Inferior parietal cortex (tissue), 1 donor: Measurements from ENCODE around the gene SAMD4B.
"Not testable (repeated sequence)": the region's sequence is repeated elsewhere in the genome, so short reads cannot be mapped to it uniquely, and the experiment has no call there.

Experiments used
- DNase-seq: peaks from one replicate; pipeline ENCODE4 v3.0.0-alpha.2; 2016; ENCODE audit errors: extremely low spot score

SAMD4B gene

DNA sequence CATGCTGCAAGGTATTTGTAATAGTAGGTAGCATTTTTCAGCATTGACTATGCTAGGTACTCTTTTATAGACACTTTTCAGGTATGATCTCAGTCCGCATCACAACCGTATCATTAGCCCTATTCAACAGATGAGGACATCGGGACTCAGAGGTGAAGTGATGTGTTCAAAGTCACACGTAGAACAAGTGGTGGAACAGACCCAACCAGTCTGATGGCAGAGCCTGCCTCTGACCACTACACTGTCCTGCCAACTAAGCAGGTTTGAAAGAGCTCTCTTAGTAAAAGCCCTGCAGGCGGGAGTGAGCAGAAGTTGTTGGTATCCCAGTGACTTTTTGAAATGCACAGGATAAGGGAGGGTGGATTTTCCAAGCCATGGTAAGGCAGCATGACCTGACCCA is 28.5 kb downstream of the SAMD4B start:
- no peak for DNase-seq

DNA sequence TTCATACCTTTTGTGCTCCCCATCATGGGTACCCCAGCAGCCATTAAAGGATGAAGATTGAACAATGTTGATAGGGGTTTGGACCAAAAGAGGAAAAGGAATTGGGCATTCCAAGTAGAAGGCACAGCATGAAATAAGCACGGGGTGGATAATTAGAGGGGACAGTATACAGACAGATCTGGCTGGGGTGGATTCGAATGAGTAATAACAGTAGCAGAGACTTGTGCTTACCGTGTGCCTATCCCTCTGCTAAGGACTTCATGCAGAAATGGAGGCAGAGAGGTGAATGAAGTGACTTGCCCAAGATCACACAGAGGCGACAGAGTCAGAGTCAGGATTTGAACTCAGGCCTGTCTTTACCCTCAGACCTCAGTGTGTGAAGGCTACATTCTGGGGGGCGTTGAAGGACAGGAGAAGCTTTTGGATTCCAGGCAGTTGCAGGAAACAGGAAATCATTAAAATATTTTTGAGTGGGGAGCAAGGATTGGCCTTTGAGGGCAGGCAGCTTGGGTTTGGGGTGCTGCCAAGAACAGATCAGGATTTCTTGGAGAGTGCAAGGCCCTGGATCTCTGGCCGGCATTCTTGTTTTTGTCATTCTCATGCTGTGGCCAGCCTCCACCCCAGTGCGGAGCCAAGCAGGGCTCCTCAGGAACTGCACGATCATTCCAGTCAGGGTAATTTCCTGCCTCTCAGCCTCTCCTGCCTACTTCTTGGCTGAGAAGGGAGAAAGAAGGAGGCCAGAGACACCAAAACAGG is 30.0 kb downstream of the SAMD4B start:
- peak; percentile 34 for DNase-seq

DNA sequence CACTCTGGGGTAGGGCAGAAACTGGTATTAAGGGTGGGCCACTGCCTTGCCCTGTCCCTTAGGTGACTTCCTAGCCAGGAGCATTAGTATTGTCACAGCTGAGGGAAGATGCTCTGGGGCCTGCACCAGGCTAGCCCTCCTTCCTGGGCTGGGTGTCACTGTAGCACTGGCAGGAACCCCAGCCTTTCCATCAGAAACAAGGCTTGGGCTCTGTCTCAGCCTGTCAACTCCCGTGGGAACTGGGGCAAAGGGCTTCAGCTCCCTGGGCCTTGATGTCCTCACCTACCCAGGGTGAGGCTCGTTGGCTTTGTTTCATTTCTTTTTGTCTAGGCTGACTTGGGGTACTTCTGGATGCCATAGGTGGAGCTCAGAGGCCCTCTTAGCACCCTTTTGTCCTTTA is 30.7 kb downstream of the SAMD4B start:
- DNase-seq: peak; percentile 1

DNA sequence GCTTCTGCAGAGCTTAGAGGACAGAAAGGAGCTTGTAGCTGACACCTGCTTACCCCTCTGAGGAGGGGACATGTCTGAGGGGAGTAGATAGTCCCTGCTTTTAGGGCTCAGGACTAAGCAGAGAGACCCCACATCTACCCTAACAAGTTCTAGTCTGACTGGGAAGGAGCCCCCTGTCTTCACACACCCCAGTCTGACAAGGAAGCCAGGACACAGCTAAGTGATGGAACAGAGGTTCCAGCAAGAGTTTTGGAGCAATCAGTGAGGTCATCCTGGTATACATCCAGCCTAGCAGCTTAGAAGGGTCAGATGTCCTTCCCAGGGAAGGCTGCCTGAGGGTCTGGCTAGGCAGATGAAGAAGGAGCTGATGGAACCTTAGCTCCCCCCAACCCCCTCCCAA is 33.7 kb downstream of the SAMD4B start:
- DNase-seq: no peak

DNA sequence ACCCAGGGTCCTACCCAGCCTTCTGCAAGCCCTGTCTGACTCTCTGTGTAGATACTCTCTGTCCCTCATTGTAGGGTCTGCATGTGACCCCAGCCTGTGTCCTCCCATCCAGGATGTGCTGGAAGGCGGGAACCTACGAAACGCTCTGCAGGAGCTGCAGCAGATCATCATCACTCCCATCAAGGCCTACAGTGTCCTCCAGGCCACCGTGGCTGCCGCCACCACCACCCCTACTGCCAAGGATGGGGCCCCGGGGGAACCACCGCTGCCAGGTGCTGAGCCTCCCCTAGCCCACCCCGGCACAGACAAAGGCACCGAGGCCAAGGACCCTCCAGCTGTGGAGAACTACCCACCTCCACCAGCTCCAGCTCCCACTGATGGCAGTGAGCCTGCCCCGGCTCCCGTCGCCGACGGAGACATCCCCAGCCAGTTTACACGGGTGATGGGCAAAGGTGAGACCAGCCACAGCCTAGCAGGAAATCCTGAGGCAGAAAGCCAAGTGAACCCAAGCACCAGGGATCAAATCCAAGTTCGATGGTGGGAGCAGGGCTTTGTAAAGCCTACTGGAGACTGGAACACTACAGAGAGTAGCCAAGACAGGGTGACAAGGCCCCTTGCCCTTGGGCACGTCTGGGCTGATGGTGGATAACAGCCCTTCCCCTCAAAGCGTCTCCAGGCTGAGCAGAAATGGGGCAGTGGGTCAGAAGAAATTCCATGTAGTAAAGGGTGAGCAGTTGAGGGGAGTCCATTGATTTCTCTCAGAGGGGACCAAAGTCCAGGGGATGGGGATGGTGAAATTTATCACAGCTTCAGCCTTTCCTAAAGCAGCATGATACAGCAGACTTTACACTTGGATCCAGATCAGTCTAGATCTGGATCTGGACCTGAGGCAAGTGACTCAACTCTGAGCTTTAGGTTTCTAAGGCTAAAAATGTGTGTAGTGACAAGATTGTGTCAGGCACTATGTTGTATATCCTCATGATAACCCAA is 35.4 kb downstream of the SAMD4B start:
- DNase-seq: no peak

DNA sequence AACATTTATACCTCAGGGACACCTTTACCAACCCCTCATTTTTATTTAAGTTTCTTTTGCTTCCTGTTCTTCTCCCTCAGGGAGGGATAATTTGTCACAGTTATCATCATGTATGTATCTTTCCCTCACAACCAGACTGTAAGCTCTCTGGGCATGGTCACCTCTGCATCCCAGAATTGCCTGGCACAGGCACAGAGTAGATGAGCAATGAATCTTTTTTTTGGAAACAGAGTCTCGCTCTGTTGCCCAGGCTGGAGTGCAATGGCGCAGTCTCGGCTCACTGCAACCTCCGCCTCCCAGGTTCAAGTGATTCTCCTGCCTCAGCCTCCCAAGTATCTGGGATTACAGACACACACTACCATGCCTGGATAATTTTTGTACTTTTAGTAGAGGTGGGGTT is 37.1 kb downstream of the SAMD4B start:
- DNase-seq: not testable (repeated sequence)

DNA sequence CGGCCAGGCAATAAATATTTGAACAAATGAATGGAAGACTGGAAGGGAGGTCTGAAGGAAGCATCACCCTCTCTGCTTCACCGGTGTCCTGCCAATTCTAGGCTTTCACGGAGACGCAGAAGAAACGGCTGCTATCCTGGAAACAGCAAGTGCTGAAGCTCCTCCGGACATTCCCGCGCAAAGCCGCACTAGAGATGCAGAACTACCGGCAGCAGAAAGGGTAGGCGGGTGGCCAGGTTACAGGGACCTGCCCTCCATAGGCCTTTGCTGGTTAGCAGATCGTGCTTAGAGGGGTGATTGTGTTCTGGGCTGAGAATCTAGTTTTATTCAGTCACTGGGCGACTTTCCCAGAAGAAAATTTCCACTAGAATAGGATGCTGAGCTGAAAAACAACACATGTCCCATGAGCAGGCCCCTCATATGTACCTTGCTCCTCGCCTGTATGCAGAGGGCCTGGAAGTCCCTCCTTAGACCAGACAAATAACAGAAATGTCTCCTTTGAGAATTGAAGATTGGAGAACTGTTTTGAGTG is 37.7 kb downstream of the SAMD4B start:
- DNase-seq: peak; percentile 48

DNA sequence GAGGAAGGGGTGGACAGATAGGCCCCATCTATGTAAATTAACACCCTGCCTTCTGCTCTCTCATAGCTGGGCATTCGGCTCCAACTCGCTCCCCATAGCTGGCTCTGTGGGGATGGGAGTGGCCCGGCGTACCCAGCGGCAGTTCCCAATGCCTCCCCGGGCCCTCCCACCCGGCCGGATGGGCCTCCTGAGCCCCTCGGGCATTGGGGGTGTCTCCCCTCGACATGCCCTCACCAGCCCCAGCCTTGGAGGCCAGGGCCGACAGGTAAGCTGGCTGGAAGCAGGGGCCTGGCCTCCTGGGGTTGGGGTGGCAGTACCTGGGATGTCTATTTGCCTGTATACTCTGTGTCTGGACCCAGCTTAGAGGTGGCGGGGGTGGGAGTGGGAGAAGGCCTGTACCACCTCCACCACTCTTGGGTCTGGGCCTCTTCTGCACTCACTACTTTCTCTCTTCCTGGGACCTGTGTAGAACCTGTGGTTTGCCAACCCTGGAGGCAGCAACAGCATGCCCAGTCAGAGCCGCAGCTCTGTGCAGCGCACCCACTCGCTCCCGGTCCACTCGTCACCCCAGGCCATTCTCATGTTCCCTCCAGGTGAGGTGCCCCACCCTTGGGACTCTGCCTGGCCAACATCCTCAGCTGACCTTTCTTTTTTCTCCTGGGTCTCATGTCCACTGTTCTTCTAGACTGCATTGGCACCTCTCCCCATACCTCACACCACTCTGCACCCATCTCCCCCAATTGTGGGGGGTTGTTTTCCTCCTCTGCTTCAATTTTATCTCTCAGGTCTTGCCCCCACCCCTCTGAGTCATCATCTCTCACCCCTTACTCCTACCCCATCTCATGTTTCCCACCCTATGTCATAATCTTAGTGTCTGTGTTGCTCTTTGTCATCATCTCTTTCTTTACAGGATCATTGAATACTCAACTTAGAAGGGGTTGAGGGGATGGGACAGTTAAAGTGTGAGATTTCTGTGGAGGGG is 38.6 kb downstream of the SAMD4B start:
- no peak for DNase-seq

DNA sequence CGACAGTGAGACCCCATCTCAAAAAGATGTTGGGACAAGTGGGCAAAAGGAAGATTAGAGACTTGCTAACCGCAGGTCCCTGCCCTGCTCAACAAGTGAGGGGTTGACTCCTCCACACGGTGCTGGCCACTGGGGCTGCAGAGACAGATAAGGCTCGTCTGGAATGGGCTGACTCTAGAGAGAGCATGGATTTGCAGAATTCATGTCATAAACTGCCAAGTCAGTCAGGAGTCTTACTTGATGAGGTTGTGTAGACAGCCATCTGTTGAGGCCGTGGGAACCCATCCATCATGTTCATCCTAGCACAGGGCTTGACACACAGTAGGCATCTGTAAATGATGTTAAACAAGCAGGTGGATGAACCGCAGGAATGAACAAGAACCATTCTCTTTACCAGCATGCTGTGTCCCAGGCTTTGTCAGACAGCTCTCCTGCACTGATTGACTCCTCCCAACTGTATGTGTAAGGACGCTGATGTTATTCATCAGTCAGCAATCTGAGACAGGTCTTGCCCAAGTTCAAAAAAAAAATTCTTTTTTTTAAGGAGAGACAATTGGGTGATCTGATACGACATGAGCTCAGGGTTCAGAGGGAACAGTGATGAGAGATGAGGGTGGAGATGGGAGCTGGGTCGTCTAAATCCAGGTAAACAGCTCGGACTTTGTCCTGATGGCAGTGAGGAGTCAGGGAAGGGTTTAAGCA is 39.8 kb downstream of the SAMD4B start:
- no peak for DNase-seq

DNA sequence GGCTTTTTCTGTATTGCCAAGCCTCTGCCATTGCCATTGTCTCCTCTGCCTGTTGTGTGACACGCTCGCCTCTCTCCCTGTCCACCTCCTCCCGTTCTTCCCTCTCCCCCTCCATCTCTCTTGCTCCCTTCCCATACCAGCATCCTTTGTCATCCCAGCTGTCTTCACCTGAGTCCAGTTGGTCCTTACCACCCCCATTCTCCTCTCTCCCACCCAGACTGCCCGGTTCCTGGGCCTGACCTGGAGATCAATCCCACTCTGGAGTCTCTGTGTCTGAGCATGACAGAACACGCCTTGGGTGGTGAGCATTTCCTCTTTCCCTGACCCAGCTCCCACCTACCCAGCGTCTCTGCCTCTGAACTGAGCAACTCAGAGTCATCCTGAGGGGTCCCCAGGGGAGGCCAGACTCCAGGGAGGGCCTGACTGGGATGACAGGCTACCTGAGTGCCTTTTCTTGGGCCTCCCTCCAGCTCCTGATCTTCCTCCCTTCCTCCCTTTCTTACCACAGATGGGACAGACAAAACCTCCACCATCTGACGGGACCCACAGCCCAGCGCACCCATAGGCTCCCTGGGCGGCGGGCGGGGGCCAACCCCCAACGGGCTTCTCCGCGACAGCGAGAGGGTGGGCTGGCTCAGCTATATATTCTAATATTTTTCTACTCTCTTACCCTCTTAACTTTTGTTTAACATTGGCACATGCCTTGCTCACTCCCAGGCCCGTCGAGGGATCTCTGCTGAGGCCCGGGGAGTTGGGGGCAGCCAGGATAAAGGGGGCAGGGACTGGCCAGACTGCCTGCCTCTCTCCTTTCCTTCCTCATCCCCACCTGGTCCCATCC is 41.0 kb downstream of the SAMD4B start:
- no peak for DNase-seq

DNA sequence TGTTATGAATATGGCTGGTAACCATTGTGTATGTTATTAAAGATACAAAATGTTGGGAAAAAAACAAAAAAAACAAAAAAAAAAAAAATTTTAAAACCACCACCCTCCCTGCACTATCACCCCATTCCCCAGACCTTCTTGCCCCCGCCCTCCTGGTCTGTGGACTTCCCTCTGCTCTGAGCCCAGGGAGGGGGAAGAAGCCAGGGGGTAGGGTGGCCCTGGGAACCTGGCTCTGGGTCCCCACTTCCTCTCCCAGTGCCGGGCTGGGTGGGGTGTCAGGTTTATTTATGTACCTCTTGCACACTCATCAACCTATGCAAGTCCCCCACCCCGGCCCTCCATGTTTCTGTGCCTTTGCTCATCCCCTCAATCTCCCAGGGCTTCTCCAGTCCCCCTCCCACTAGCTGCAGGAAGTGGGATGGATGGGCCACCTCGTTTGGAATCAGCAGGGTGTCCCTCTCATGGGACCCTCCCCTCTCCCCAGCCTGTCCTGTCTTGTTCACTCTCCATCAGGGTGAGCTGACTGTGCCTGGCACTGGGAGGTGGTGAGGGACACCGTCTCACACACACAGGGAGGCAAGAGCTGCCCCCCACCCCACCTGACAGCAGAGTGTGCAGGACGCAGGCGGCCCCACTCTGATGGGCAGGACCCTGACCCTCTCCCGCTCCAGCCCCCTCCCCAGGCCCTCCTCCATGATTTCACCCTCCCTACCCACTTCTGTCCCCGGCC is 42.8 kb downstream of the SAMD4B start:
- DNase-seq: no peak

DNA sequence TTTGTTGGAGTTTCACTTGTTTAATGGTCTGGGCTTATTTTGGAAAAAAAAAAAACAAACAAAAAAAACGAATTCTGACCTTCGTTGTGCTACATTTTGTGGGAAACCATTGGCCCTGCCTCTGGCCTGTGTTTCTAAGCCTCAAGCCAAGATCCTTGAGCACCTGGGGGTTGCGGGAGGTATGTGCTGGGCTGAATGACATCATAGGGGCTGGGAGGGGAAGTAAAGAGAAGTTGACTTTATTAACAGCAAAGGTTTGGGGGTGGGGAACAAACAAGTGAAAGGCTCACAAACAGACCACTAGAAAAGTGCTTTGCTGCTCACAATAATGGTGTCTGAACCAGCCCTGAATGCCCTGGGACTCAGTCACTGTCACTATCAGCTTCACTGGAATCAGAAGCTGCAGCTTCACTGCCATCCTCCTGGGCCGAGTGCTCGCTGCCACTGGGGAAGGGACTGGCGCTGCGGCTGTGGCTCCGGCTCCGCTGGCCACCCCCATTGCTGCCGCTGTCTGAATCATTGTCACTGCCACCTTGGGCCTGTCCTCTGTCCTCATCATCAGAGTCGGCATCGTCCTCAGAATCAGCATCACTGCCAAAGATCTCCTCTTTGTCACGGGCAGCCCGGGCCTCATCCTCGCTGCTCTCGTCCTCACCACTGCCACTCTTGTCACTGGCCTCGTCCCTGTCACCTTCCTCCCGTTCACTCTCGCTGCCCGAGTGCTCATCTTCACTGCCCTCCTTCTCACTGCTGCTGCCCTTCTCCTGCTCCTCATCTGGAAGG is 43.6 kb downstream of the SAMD4B start:
- no peak for DNase-seq

DNA sequence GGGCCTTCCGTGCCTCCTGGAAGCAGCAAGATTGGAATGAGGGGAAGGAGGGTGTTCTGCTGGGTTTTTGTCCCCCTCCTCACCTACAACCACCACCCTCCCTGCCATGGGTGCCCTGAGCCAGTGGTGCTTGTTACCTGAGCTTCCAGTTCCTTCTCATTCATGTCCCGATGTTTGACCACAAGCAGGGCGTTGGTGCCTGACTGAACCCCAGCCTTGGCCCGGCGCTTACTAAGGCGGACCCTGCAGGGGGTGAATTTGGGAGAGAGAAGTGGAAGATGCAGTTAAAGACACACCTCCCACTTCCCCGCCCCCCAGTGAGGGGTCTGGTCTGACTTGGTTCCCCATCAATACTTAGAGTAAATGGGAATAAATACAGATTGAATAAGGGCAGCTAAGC is 44.3 kb downstream of the SAMD4B start:
- DNase-seq: no peak

DNA sequence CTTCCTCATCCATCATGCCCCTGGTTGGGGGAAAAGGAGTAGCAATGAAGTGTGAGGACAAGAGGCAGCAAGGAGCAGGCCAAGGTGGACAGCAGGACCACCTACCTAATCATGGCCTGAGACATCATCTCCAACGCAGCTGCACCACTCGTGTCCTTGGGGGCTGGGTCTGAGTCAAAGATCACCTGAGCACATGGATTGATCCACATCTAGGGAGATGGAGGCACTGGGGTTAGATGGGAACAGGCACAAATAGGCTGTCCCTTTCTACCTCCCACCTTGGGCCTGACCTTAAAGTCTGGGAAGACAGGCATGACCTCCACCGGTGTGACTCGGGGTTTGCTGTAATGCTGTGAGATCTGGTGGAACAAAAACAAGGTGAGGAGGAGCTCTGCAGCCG is 46.4 kb downstream of the SAMD4B start:
- DNase-seq: no peak

DNA sequence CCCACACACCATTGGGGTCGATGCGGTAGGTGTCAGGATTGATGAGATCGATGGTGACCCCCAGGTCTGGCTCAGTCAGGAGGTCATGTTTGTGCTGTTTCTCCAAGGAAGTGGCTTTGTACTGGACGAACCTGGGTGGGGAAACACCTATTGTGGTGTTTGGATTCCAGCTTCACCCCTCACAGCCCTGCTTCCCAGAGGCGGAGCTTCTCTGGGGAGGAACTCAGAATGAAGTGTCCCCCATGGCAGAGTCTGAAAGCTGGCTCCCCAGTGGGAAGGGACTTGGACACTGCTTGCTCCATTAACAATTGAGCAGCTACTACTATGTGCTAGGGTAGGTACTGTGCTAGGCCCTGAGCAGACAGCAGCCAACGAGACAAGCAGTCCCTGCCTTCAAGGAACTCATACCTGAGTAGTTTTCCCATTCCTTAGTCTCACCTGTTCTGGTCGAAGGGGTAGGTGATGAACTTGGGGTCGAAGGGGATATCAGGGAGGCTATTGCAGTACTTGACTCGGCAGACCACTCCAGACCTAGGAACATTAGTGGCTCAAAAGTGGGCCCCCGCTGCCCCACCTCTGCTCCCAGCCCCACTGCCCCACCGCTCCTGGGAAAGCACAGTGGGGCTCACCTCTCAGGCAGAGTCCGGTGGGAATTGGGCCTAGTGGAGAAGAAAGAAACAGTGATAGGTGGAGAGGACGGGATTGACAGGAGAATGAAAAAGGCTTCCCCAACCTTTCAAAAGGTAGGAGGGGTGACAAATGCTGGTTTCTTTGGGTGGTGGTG is 47.6 kb downstream of the SAMD4B start:
- no peak for DNase-seq

DNA sequence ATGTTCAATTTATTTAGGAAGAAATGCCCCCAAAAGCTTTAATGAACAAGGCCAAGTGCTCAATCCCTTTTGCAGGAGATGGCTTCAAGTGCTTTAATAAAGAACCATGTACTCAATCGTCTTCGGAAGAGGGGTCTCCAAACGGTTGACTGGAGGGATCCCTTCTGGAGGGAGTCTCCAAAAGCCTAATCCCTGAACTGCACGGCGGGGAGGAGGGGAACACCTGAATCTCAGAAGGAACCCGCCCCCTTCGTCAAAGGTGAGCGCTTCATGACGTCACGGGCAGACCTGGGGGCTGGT is 48.2 kb downstream of the SAMD4B start:
- no peak for DNase-seq

DNA sequence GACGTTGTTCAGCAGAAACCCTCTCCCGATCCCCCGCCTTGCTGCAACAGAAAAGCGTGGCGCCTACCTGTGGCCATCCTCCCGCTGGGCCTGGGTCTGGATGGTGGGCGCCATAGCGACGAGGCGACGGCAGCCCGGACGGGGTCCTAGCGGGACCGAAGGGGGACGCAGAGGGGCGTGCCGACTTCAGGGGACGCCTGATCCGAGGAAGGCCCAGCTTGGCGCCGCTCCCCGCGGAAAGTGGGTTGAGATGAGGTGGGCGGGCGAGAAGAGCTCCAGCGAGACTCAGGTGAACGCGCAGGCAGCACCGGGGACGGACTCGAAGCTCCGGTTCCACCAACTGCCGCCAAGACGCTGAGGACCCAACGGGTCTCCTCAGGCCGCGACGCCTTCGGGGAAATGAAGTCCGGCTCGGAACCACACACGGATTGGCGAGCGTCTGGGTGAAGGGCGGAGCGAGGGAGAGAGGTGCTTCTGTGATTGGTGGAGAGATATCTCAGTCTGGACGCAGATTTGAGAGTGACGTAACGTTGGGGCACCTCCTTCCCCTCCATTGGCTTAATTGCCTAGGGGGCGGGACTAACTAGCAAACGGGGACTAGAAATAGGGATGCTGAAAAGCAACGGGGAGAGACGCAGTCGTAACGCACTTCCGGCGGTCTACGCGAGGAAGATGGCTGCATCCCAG is 48.7 kb downstream of the SAMD4B start, which contains the start of the genes MED29 and PAF1:
Gene MED29 (plus strand): TSS at position 628 of the 687 bp plus-strand sequence. CDS start 45 bp downstream, at position 673.
Gene PAF1 (minus strand): TSS at position 356 of the 687 bp plus-strand sequence. CDS start 242 bp downstream, at position 114.
- peak; percentile 100 for DNase-seq
